ENCODE measurements around the gene CPS1. TPM values are rescaled to one million over a fixed set of nuclear protein-coding genes. Genes with fewer than 3 reads are reported as not detected.

CPS1 gene
- total and polyA plus RNA-seq, 2 of the 8 experiments (the other 6 are each of a cell fraction or from before 2014, with no cell fraction given), result 7.9 to 15.7 TPM

DNA sequence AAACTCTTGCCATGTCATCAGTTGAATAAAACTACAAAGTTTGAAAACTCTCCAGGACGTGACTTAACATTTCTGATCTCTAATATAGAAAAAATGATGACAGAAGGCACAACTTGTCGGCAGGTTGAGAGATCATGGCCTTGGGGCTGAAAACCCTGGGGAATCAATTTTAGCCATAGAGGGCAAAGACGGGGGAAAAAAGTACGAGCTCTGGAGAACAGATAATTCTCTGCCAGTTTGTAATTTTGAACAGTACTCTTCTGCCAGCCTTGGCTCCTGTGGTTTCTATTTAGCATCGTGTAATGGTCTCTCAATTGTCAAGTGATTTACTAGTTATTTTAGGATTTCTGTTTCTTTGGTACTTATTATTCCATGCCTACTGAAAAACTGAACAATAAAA is 25.3 kb upstream of the CPS1 start (continued):
- TF ChIP-seq CHD7 (IDR thresholded peaks at IDR 0.05; ENCODE audit: insufficient replicate concordance, low read length) (no peak), CEBPB (IDR thresholded peaks at IDR 0.05; ENCODE audit: low read depth, low read length) (no peak), SIN3A (conservative IDR thresholded peaks at IDR 0.05 in 1 of 2, IDR thresholded peaks at IDR 0.05 in 1 of 2; ENCODE audit: low read depth in 1 of 2, low read length in 2 of 2) (no peak), NRF1 (IDR thresholded peaks at IDR 0.05; ENCODE audit: low read depth, low read length) (no peak), USF2 (IDR thresholded peaks at IDR 0.05; ENCODE audit: low read length) (no peak), POLR2A (IDR thresholded peaks at IDR 0.05; ENCODE audit: control extremely low read depth in 1 of 2, low read depth in 2 of 2, low read length in 2 of 2) (no peak), CTBP2 (IDR thresholded peaks at IDR 0.05; ENCODE audit: borderline replicate concordance, insufficient read depth, insufficient read length, low read length) (no peak), BACH1 (IDR thresholded peaks at IDR 0.05; ENCODE audit: low read length) (no peak), SUZ12 (IDR thresholded peaks at IDR 0.05; ENCODE audit: low read length) (no peak), BRCA1 (IDR thresholded peaks at IDR 0.05; ENCODE audit: low read depth, low read length) (no peak), HDAC6 (IDR thresholded peaks at IDR 0.05; ENCODE audit: low read depth, low read length) (no peak), SP2 (IDR thresholded peaks at IDR 0.05; ENCODE audit: low read length) (no peak)
